HL-60/S4 treated with phorbol 12-myristate 13-acetate at 8.2 ng/mL for 4 days and 3 days (cell line): ENCODE measurements around the gene FANCF.
"Not testable (repeated sequence)": the region's sequence is repeated elsewhere in the genome, so short reads cannot be mapped to it uniquely, and the experiment has no call there.

Experiments used
- in situ Hi-C: fragments of 300-500 bp; cut with MboI; formaldehyde crosslinking; loops from 2 replicates; pipeline ENCODE4 v1.15.0; 2022; ENCODE audit warnings: low sequenced_read_pairs

FANCF gene

GRCh38 chr11:22625448-22626287, at the start of gene FANCF:
Gene FANCF, minus strand, starts transcription at chr11:22625823. Its CDS starts 13 bp downstream, at chr11:22625810.
- in situ Hi-C loops: no loop called here

- in situ Hi-C loops: no loop called here
Observed at GRCh38 chr11:22674470-22675439, 49.1 kb upstream of the FANCF start.

GRCh38 chr11:22671751-22672150, 46.1 kb upstream of the FANCF start:
- in situ Hi-C loops: no loop called here

- in situ Hi-C loops: no loop called here
Observed at GRCh38 chr11:22670830-22671229, 45.2 kb upstream of the FANCF start.

GRCh38 chr11:22669368-22669767, 43.7 kb upstream of the FANCF start:
- in situ Hi-C loops: no loop called here

GRCh38 chr11:22668005-22668796, 42.6 kb upstream of the FANCF start:
- in situ Hi-C loops: no loop called here

GRCh38 chr11:22666688-22667439, 41.2 kb upstream of the FANCF start:
- in situ Hi-C loops: no loop called here

GRCh38 chr11:22666325-22666687, 40.7 kb upstream of the FANCF start, which contains the start of gene GAS2:
Gene GAS2, plus strand, starts transcription at chr11:22666611. Its CDS starts 8,259 bp downstream, at chr11:22674870.
- in situ Hi-C loops: no loop called here

GRCh38 chr11:22659783-22660182, 34.2 kb upstream of the FANCF start:
- in situ Hi-C loops: no loop called here

GRCh38 chr11:22657101-22657694, 31.6 kb upstream of the FANCF start:
- in situ Hi-C loops: no loop called here

GRCh38 chr11:22656130-22656529, 30.5 kb upstream of the FANCF start:
- in situ Hi-C loops: no loop called here

GRCh38 chr11:22652346-22652745, 26.7 kb upstream of the FANCF start:
- in situ Hi-C loops: not testable (repeated sequence)

- in situ Hi-C loops: no loop called here
Observed at GRCh38 chr11:22641559-22641958, 15.9 kb upstream of the FANCF start.

- in situ Hi-C loops: no loop called here
Observed at GRCh38 chr11:22640862-22641261, 15.2 kb upstream of the FANCF start.

- in situ Hi-C loops: no loop called here
Observed at GRCh38 chr11:22635689-22636088, 10.1 kb upstream of the FANCF start.

- in situ Hi-C loops: no loop called here
Observed at GRCh38 chr11:22634897-22635629, 9.4 kb upstream of the FANCF start.

- in situ Hi-C loops: no loop called here
Observed at GRCh38 chr11:22633354-22633902, 7.8 kb upstream of the FANCF start.

GRCh38 chr11:22627421-22627820, 1.8 kb upstream of the FANCF start:
- in situ Hi-C loops: no loop called here
